Panc1 (cell line): ENCODE data around the gene CHST6. TPM values are rescaled to one million over a fixed set of nuclear protein-coding genes. Genes with fewer than 3 reads are reported as not detected.

Experiments
- ATAC-seq: fragments of 200-7000 bp; cut with Tn5 transposase; 2 replicates; pipeline ENCODE4 v1.9.1; 2020; ENCODE audit warnings: mild to moderate bottlenecking, moderate library complexity
- BruUV-seq: library from RNA; stranded (reverse); fragments of 400-500 nt; replicated peaks from 2 replicates; lab custom pipeline; 2021; lab: Mats Ljungman, UMichigan
- CTCF ChIA-PET: fragments of 300-600 bp; sonication (Branson Sonifier 250); formaldehyde crosslinking; loops from one replicate; lab custom pipeline; 2022; ENCODE audit warnings: antibody characterized with exemption; lab: Charles Lee
- POLR2A ChIA-PET: fragments of 300-600 bp; sonication (Branson Sonifier 250); formaldehyde crosslinking; loops from one replicate; lab custom pipeline; 2022; ENCODE audit warnings: antibody characterized with exemption; lab: Charles Lee
- DNase-seq: peaks from one replicate; pipeline ENCODE4 v3.0.0-alpha.2; 2010; ENCODE audit warnings: low read depth, low spot score
- H3K27ac ChIP-seq: 2 replicates; pipeline ENCODE4 v1.5.1; 2011; ENCODE audit warnings: mild to moderate bottlenecking, low read length, inconsistent platforms
- H3K27me3 ChIP-seq: fragments of 200-500 bp; sonication (Bioruptor generic); 2 replicates; pipeline ENCODE4 v1.6.0; 2014; ENCODE audit warnings: low read length, inconsistent platforms; ENCODE audit not compliant: control insufficient read depth, insufficient read depth
- H3K36me3 ChIP-seq: fragments of 200-500 bp; sonication (Bioruptor generic); 2 replicates; pipeline ENCODE4 v1.5.1; 2014; ENCODE audit warnings: inconsistent platforms, mild to moderate bottlenecking, low read length, moderate library complexity; ENCODE audit not compliant: control insufficient read depth, insufficient read depth
- H3K4me1 ChIP-seq: 2 replicates; pipeline ENCODE4 v1.5.1; 2011; ENCODE audit warnings: inconsistent platforms, mild to moderate bottlenecking, low read length, moderate library complexity; ENCODE audit not compliant: control insufficient read depth, insufficient read depth
- H3K4me3 ChIP-seq, 2 experiments: 2 replicates each; pipeline ENCODE4 v1.5.1; 2011 to 2012; ENCODE audit warnings: low read depth in 2 of 2, low read length in 2 of 2, mild to moderate bottlenecking in 2 of 2, inconsistent platforms in 1 of 2, moderate library complexity in 1 of 2
- H3K9me3 ChIP-seq: fragments of 200-500 bp; sonication (Bioruptor generic); 2 replicates; pipeline ENCODE4 v1.5.1; 2014; ENCODE audit warnings: low read depth, mild to moderate bottlenecking, inconsistent platforms, low read length, moderate library complexity; ENCODE audit not compliant: control insufficient read depth, insufficient read depth
- POLR2AphosphoS5 ChIP-seq: IDR thresholded peaks from 2 replicates; pipeline ENCODE4 v1.6.1; 2012; ENCODE audit warnings: mild to moderate bottlenecking, low read depth, low read length, moderate library complexity
- REST ChIP-seq, 2 experiments: IDR thresholded peaks; 2 replicates each; pipeline ENCODE4 v1.6.1; 2011 to 2012; ENCODE audit warnings: low read depth in 2 of 2, control low read depth in 1 of 2, low read length in 1 of 2, mild to moderate bottlenecking in 1 of 2, moderate library complexity in 1 of 2; ENCODE audit not compliant: insufficient read depth in 1 of 2
- SIN3A ChIP-seq: IDR thresholded peaks from 2 replicates; pipeline ENCODE4 v1.6.1; 2012; ENCODE audit warnings: low read depth, mild to moderate bottlenecking, low read length, moderate library complexity, borderline replicate concordance; ENCODE audit not compliant: insufficient read depth
- TCF7L2 ChIP-seq: IDR thresholded peaks from 2 replicates; pipeline ENCODE4 v1.6.1; 2011; ENCODE audit warnings: mild to moderate bottlenecking, low read depth, low read length, inconsistent platforms
- in situ Hi-C: cut with HindIII; loops from 2 replicates; pipeline ENCODE4 v1.10.0; 2016; ENCODE audit warnings: low sequenced_read_pairs, low pct_unique_long_range_greater_than_20kb
- intact Hi-C: fragments of 100-400 bp; cut with micrococcal nuclease; formaldehyde crosslinking; loops from one replicate; pipeline ENCODE4 v1.10.0; 2022; ENCODE audit not compliant: unreplicated experiment
- total RNA-seq: library from RNA; stranded (reverse); gene quantifications from one replicate; pipeline ENCODE4 v1.2.1, GENCODE V29; 2021; ENCODE audit not compliant: unreplicated experiment
- TF ChIP-seq, protein P1 (sequence below): fragments of 450-650 bp; IDR thresholded peaks from 2 replicates; pipeline ENCODE4 v1.5.1; 2017; ENCODE audit warnings: mild to moderate bottlenecking

Gene CHST6
- total RNA-seq, 1 experiment from 2014 or later: 0.05 TPM

- no peak for ATAC-seq
- Histone ChIP-seq H3K4me1 (0 out of 2 replicates have a peak, but pooled peaks cover 1% of the 10 kb centered on the region), H3K36me3 (no peaks in the 10 kb centered on the region), H3K9me3 (no peaks in the 10 kb centered on the region), H3K4me3 (no peak overlapping the region), H3K27me3 (no peaks in the 10 kb centered on the region), H3K27ac (no peak overlapping the region)
- DNase-seq: no peak
- CTCF ChIA-PET: interaction anchor here (0.5 kb wide), 1 partner anchor 31 kb away, joined by 8 read pairs; no protein-coding TSS in a partner anchor
- POLR2A ChIA-PET: no interaction called here
- BruUV-seq: no TSS peak
- in situ Hi-C loops: no loop called here
- TF ChIP-seq POLR2AphosphoS5 (no peak), TCF7L2 (no peak), SIN3A (no peak), REST (IDR thresholded peaks at IDR 0.05; ENCODE audit: insufficient read depth in 1 of 2, low read depth in 2 of 2, low read length in 1 of 2) (no peak)
- TF ChIP-seq, protein P1, sequence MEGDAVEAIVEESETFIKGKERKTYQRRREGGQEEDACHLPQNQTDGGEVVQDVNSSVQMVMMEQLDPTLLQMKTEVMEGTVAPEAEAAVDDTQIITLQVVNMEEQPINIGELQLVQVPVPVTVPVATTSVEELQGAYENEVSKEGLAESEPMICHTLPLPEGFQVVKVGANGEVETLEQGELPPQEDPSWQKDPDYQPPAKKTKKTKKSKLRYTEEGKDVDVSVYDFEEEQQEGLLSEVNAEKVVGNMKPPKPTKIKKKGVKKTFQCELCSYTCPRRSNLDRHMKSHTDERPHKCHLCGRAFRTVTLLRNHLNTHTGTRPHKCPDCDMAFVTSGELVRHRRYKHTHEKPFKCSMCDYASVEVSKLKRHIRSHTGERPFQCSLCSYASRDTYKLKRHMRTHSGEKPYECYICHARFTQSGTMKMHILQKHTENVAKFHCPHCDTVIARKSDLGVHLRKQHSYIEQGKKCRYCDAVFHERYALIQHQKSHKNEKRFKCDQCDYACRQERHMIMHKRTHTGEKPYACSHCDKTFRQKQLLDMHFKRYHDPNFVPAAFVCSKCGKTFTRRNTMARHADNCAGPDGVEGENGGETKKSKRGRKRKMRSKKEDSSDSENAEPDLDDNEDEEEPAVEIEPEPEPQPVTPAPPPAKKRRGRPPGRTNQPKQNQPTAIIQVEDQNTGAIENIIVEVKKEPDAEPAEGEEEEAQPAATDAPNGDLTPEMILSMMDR: no peak
- intact Hi-C loops: no loop called here
Observed at GRCh38 chr16:75486676-75487313, 8.4 kb downstream of the CHST6 start.

DNA sequence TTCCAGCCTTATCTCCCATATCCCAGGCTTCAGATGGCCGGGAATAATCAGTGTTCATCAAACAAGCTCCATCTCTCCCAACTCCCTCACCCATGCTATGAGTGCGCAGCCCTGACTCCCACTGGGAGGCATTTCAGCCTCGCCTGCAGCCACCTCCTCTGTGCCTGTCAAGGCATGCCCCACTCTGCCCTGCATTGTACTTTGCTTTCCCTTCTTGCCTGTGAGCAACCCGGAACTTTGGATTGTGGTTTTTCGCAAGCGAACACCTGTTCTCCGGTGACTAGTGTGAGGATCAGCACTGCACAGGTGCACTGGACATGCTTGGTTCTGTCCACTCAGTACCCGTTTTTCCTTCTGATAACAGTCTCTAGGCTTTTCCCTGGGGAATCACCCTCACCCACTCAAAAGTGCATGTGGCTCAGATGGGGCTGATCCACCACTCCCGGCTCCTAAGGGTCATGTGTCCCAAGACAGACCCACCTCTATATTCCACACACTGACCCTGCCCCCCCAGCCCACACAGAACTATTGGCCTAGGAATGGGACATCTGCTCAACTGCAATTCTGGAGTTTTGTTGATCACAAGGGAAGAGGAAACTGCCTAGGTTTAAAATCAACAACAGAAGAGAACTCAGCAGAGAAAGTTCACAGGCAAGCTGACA lies 9.1 kb downstream of the CHST6 start:
- no peak for TF ChIP-seq TCF7L2
- no peak for TF ChIP-seq SIN3A
- no peak for TF ChIP-seq REST (IDR thresholded peaks at IDR 0.05; ENCODE audit: insufficient read depth in 1 of 2, low read depth in 2 of 2, low read length in 1 of 2)
- TF ChIP-seq, protein P1: no peak
- no peak for TF ChIP-seq POLR2AphosphoS5

More for the DNA sequence above, 9.1 kb downstream of the CHST6 start:
- no TSS peak for BruUV-seq
- POLR2A ChIA-PET: no interaction called here
- no peak for DNase-seq
- CTCF ChIA-PET: no interaction called here
- Histone ChIP-seq H3K27me3 (no peaks in the 10 kb centered on the region), H3K36me3 (no peaks in the 10 kb centered on the region), H3K27ac (no peak overlapping the region), H3K4me1 (no peaks in the 10 kb centered on the region), H3K9me3 (no peaks in the 10 kb centered on the region), H3K4me3 (no peak overlapping the region)
- in situ Hi-C loops (no loop called here), intact Hi-C loops (no loop called here)
- no peak for ATAC-seq
